ENCODE results near the gene TMEM245. TPM values are rescaled to one million over a fixed set of nuclear protein-coding genes. Genes with fewer than 3 reads are reported as not detected.

The TMEM245 gene
- total and polyA plus RNA-seq, 2 of the 13 experiments (the other 11 are each of a cell fraction or from before 2014, with no cell fraction given), result 53.5 to 55.4 TPM

DNA sequence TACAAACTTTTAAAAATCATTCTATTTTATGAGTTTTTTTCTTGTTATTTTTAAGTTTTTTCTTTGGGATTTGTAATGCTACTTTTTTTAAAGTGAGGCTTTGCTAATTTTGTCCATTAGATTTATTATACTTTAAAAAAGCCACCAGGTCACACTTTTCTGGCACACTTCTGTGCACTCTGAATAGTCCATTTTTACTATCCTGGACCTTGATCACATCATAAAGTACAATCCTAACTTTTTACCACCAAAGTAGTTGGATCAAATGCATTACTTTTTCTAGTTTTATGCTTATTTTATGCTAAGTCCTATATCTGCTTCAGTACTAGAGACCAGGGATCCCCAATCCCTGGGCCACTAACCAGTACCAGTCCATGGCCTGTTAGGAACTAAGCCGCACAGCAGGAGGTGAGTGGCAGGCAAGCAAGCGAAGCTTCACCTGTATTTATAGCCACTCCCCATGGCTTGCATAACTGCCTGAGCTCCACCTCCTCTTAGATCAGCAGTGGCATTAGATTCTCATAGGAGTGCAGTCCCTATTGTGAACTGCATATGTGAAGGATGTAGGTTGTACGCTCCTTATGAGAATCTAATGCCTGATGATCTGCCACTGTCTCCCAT, 31.3 kb upstream of the TMEM245 start:
- TF ChIP-seq CEBPG (CRISPR knock-in tag; IDR thresholded peaks at IDR 0.05) (peak; percentile 23; the same call in 1 of the 2 replicates), MTA3 (CRISPR knock-in tag; IDR thresholded peaks at IDR 0.05) (no peak), IRX3 (CRISPR knock-in tag; IDR thresholded peaks at IDR 0.05; ENCODE audit: borderline replicate concordance, low read depth) (no peak)
- POLR2A ChIA-PET, result no interaction called here
- H3K4me3 ChIP-seq (replicated peaks in 1 of 3; ENCODE audit: insufficient read depth in 1 of 3, low read depth in 2 of 3, low read length in 3 of 3), result no peak overlapping the region
- H3K4me1 ChIP-seq (ENCODE audit: insufficient read depth, low read length), result peaks cover 14% of the 10 kb centered on the region; the same call in 1 of the 2 replicates
- DNase-seq (ENCODE audit: low spot score), result no peak
- intact Hi-C loops (cut with micrococcal nuclease; ENCODE audit: unreplicated experiment) (no loop called here), in situ Hi-C loops (cut with HindIII; ENCODE audit: extremely low pct_ligation_motif_present, low pct_unique_long_range_greater_than_20kb) (no loop called here)
- peaks cover 8% of the 10 kb centered on the region for H3K9me3 ChIP-seq (ENCODE audit: low read length)
- no peak for FAIRE-seq
- H4K20me1 ChIP-seq (ENCODE audit: insufficient read depth, low read length), result no peaks in the 10 kb centered on the region
- H3K4me2 ChIP-seq (ENCODE audit: low read depth, low read length), result no peak overlapping the region
- ATAC-seq, result no peak
- no peak overlapping the region for H3K9ac ChIP-seq (ENCODE audit: insufficient read depth, low read depth, low read length)
- peaks cover 0 to 4% of the 10 kb centered on the region in 2 experiments; a peak in 1 of 5 replicates for H3K27me3 ChIP-seq (ENCODE audit: control insufficient read depth in 1 of 2, insufficient read depth in 2 of 2, low read length in 2 of 2)
- H2AFZ ChIP-seq (ENCODE audit: low read length), result no peak overlapping the region
- no TSS peak for BruUV-seq (replicated peaks)
- no peaks in the 10 kb centered on the region for H3K36me3 ChIP-seq (replicated peaks in 1 of 2; ENCODE audit: control insufficient read depth in 1 of 2, insufficient read depth in 2 of 2, low read length in 2 of 2)
- no peaks in the 10 kb centered on the region for H3K79me2 ChIP-seq (ENCODE audit: insufficient read depth, low read length)
- CTCF ChIA-PET (ENCODE audit: low intra/inter-chr PET ratio, low total read pairs), result no interaction called here
- 30% methylated on average over 3 of the region's 3 CpGs for WGBS (ENCODE audit: low lambda C conversion rate)
- no peak overlapping the region for H3K27ac ChIP-seq (ENCODE audit: extremely low read length, insufficient read depth, low read length)

DNA sequence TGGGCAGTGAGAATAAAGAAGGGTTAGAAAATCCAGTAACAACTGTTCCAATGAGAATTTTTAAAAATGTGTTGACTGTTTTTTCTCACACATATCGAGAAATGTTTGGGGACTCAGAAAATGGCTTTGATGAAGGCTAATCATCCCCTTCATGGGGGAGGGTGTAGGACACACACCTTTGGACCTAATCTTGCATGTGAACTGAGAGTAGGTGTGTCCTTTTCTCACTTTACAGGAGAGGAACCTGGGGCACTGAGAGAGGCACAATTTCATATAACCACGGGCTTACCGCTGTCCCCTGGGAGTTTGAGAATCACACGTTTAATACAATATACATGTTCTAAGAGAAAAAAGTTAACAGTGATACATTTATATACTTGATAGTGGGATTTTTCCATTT, 30.0 kb upstream of the TMEM245 start:
- FAIRE-seq (no peak), ATAC-seq (no peak), DNase-seq (ENCODE audit: low spot score) (no peak)
- no peaks in the 10 kb centered on the region for H3K79me2 ChIP-seq (ENCODE audit: insufficient read depth, low read length)
- ChIA-PET CTCF (ENCODE audit: low intra/inter-chr PET ratio, low total read pairs) (no interaction called here), POLR2A (no interaction called here)
- no peaks in the 10 kb centered on the region for H3K36me3 ChIP-seq (replicated peaks in 1 of 2; ENCODE audit: control insufficient read depth in 1 of 2, insufficient read depth in 2 of 2, low read length in 2 of 2)
- WGBS (ENCODE audit: low lambda C conversion rate), result 12% methylated on average over 4 of the region's 4 CpGs
- H3K4me1 ChIP-seq (ENCODE audit: insufficient read depth, low read length), result peaks cover 24% of the 10 kb centered on the region
- H3K4me3 ChIP-seq (replicated peaks in 1 of 3; ENCODE audit: insufficient read depth in 1 of 3, low read depth in 2 of 3, low read length in 3 of 3), result no peak overlapping the region
- H3K9ac ChIP-seq (ENCODE audit: insufficient read depth, low read depth, low read length), result no peak overlapping the region
- intact Hi-C loops (cut with micrococcal nuclease; ENCODE audit: unreplicated experiment) (no loop called here), in situ Hi-C loops (cut with HindIII; ENCODE audit: extremely low pct_ligation_motif_present, low pct_unique_long_range_greater_than_20kb) (loop anchor here (10.0 kb wide), 1 partner anchor 65 kb away; no protein-coding TSS in a partner anchor)
- no peak overlapping the region for H3K27ac ChIP-seq (ENCODE audit: extremely low read length, insufficient read depth, low read length)
- no TSS peak for BruUV-seq (replicated peaks)
- TF ChIP-seq MXD4 (CRISPR knock-in tag; IDR thresholded peaks at IDR 0.05), result no peak
- TF ChIP-seq ZZZ3 (CRISPR knock-in tag; IDR thresholded peaks at IDR 0.05; ENCODE audit: borderline replicate concordance), result no peak
- TF ChIP-seq RBAK (CRISPR knock-in tag; IDR thresholded peaks at IDR 0.05), result no peak
- TF ChIP-seq ATAD3A (CRISPR knock-in tag; IDR thresholded peaks at IDR 0.05), result no peak
- TF ChIP-seq, protein P1, sequence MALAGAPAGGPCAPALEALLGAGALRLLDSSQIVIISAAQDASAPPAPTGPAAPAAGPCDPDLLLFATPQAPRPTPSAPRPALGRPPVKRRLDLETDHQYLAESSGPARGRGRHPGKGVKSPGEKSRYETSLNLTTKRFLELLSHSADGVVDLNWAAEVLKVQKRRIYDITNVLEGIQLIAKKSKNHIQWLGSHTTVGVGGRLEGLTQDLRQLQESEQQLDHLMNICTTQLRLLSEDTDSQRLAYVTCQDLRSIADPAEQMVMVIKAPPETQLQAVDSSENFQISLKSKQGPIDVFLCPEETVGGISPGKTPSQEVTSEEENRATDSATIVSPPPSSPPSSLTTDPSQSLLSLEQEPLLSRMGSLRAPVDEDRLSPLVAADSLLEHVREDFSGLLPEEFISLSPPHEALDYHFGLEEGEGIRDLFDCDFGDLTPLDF (CRISPR knock-in tag; IDR thresholded peaks at IDR 0.05), result no peak
- no peak for TF ChIP-seq ZNF354B (CRISPR knock-in tag; IDR thresholded peaks at IDR 0.05)
- H4K20me1 ChIP-seq (ENCODE audit: insufficient read depth, low read length), result no peaks in the 10 kb centered on the region
- peaks cover 0 to 4% of the 10 kb centered on the region in 2 experiments; a peak in 1 of 5 replicates for H3K27me3 ChIP-seq (ENCODE audit: control insufficient read depth in 1 of 2, insufficient read depth in 2 of 2, low read length in 2 of 2)
- no peak overlapping the region for H3K4me2 ChIP-seq (ENCODE audit: low read depth, low read length)
- H3K9me3 ChIP-seq (ENCODE audit: low read length), result peaks cover 8% of the 10 kb centered on the region
- H2AFZ ChIP-seq (ENCODE audit: low read length), result no peak overlapping the region

Measured in HepG2 (cell line).